Astrocyte of the cerebellum (primary cell): ENCODE results near the gene ZNF710.

Experiments used
- DNase-seq: peaks from one replicate; pipeline ENCODE4 v3.0.0-alpha.2; 2011; ENCODE audit warnings: low read depth
- H3K4me3 ChIP-seq: 2 replicates; pipeline ENCODE4 v1.5.1; 2011; ENCODE audit warnings: mild to moderate bottlenecking, low read depth, low read length, moderate library complexity
- CTCF ChIP-seq: IDR thresholded peaks from 2 replicates; pipeline ENCODE4 v1.5.1; 2012; ENCODE audit warnings: low read length, low read depth, moderate library complexity, mild to moderate bottlenecking; ENCODE audit errors: missing control alignments
- in situ Hi-C: cut with HindIII; loops from 2 replicates; pipeline ENCODE4 v1.10.0; 2017; ENCODE audit warnings: low sequenced_read_pairs

The ZNF710 gene

GRCh38 chr15:90007076-90007460 lies 5.9 kb downstream of the ZNF710 start:
- H3K4me3 ChIP-seq, result no peak overlapping the region
- no peak for TF ChIP-seq CTCF
- in situ Hi-C loops, result no loop called here
- DNase-seq, result no peak

GRCh38 chr15:90008607-90009006 lies 7.5 kb downstream of the ZNF710 start:
- in situ Hi-C loops, result no loop called here
- DNase-seq, result no peak
- TF ChIP-seq CTCF, result no peak
- no peak overlapping the region for H3K4me3 ChIP-seq

GRCh38 chr15:90009301-90010022 lies 8.3 kb downstream of the ZNF710 start:
- in situ Hi-C loops, result loop anchor here (5.0 kb wide), 1 partner anchor 38 kb away; no protein-coding TSS in a partner anchor
- TF ChIP-seq CTCF, result no peak
- no peak overlapping the region for H3K4me3 ChIP-seq
- DNase-seq, result no peak

- H3K4me3 ChIP-seq, result no peak overlapping the region
- in situ Hi-C loops, result loop anchor here (5.0 kb wide), 1 partner anchor 36 kb away; no protein-coding TSS in a partner anchor
- TF ChIP-seq CTCF, result no peak
- no peak for DNase-seq
Measured at GRCh38 chr15:90011705-90012104, 10.6 kb downstream of the ZNF710 start.

- no peak for TF ChIP-seq CTCF
- H3K4me3 ChIP-seq, result no peak overlapping the region
- DNase-seq, result no peak
- in situ Hi-C loops, result loop anchor here (5.0 kb wide), 1 partner anchor 34 kb away; no protein-coding TSS in a partner anchor
Measured at GRCh38 chr15:90013503-90013937, 12.4 kb downstream of the ZNF710 start.

GRCh38 chr15:90015294-90015693 lies 14.2 kb downstream of the ZNF710 start:
- TF ChIP-seq CTCF, result no peak
- in situ Hi-C loops, result no loop called here
- no peak overlapping the region for H3K4me3 ChIP-seq
- DNase-seq, result no peak

GRCh38 chr15:90015749-90016148 lies 14.6 kb downstream of the ZNF710 start:
- H3K4me3 ChIP-seq, result no peak overlapping the region
- DNase-seq, result no peak
- TF ChIP-seq CTCF, result no peak
- in situ Hi-C loops, result no loop called here
